Epithelial cell of proximal tubule (primary cell): ENCODE results near the gene ADAM8. TPM values are rescaled to one million over a fixed set of nuclear protein-coding genes. Genes with fewer than 3 reads are reported as not detected.

ENCODE experiments used
- DNase-seq: peaks from one replicate; pipeline ENCODE4 v3.0.0-alpha.2; 2011; ENCODE audit warnings: low read depth
- H3K4me3 ChIP-seq: 2 replicates; pipeline ENCODE4 v1.5.1; 2011; ENCODE audit warnings: low read depth, mild to moderate bottlenecking, low read length
- CTCF ChIP-seq: conservative IDR thresholded peaks from 2 replicates; pipeline ENCODE4 v1.5.1; 2012; ENCODE audit warnings: low read depth, mild to moderate bottlenecking, low read length
- total RNA-seq: library from RNA; depleted of rRNA; stranded (reverse); fragments of >200 nt; gene quantifications from 2 replicates; pipeline ENCODE4 v1.2.3, GENCODE V29; 2015

The ADAM8 gene
- total RNA-seq, 1 donor from 2014 or later = 52.6 TPM

GRCh38 chr10:133272301-133272963 is 4.2 kb downstream of the ADAM8 start:
- no peak for TF ChIP-seq CTCF
- no peak for DNase-seq
- H3K4me3 ChIP-seq = no peak overlapping the region

GRCh38 chr10:133271521-133272300 is 5.0 kb downstream of the ADAM8 start:
- DNase-seq = no peak
- TF ChIP-seq CTCF = no peak
- no peak overlapping the region for H3K4me3 ChIP-seq

GRCh38 chr10:133270773-133271297 is 5.8 kb downstream of the ADAM8 start:
- no peak for TF ChIP-seq CTCF
- no peak overlapping the region for H3K4me3 ChIP-seq
- DNase-seq = no peak

GRCh38 chr10:133270204-133270603 is 6.5 kb downstream of the ADAM8 start:
- TF ChIP-seq CTCF = no peak
- no peak overlapping the region for H3K4me3 ChIP-seq
- DNase-seq = no peak

- no peak overlapping the region for H3K4me3 ChIP-seq
- no peak for DNase-seq
- TF ChIP-seq CTCF = no peak
Measured at GRCh38 chr10:133269367-133269766, 7.3 kb downstream of the ADAM8 start.

- DNase-seq = no peak
- TF ChIP-seq CTCF = no peak
- H3K4me3 ChIP-seq = no peak overlapping the region
Measured at GRCh38 chr10:133268532-133268931, 8.1 kb downstream of the ADAM8 start.
